ENCODE data around the gene CTH. TPM values are rescaled to one million over a fixed set of nuclear protein-coding genes. Genes with fewer than 3 reads are reported as not detected.

The CTH gene
- total RNA-seq, 1 experiment from 2014 or later = 33.9 TPM

DNA sequence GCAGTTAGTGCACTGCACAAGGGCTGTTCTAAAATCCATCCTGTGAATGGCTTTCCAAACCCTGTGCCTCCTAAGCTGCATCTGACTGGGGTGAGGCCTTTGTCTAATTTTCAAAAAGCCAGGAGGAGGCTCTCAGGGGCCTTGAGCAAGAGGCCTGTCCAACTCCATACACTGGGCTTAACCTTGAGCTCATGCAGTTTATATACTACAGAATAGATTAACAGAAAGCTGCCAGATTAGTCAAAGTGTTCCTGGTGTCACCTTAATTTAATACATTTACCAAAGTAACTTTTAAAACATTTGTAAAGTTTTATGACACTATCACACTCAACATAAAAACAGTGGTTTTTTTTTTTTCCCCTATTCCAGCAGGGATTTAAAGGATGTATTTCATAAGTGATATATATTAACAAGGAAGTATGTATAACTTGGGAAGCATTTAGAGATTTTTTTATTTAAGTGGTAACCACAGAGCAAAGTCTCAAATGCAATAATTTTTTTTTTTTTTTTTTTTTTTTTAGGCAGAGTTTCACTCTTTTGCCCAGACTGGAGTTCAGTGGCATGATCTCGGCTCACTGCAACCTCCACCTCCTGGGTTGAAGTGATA is 23.3 kb downstream of the CTH start:
- intact Hi-C loops (cut with micrococcal nuclease; ENCODE audit: unreplicated experiment) = no loop called here
- Histone ChIP-seq H3K79me2 (ENCODE audit: low read depth) (no peaks in the 10 kb centered on the region), H3K4me2 (no peak overlapping the region), H3K4me3 (no peak overlapping the region), H4K20me1 (ENCODE audit: insufficient read depth) (peaks cover 6% of the 10 kb centered on the region; the same call in 1 of the 2 replicates), H3K27me3 (ENCODE audit: insufficient read depth, low read depth) (no peaks in the 10 kb centered on the region), H3K36me3 (ENCODE audit: low read depth) (peaks cover 27% of the 10 kb centered on the region; the same call in 1 of the 2 replicates), H3F3A (ENCODE audit: insufficient read depth, low read depth) (no peaks in the 10 kb centered on the region), H3K9me3 (ENCODE audit: insufficient read depth, low read depth) (no peaks in the 10 kb centered on the region), H3K9me2 (ENCODE audit: insufficient read depth) (no peaks in the 10 kb centered on the region), H3K4me1 (replicated peaks; ENCODE audit: insufficient read depth) (no peaks in the 10 kb centered on the region), H3K27ac (no peak overlapping the region), H2AFZ (no peak overlapping the region)
- no TSS peak for BruUV-seq (replicated peaks)
- ChIA-PET POLR2A (ENCODE audit: unreplicated experiment) (no interaction called here), CTCF (no interaction called here)
- TF ChIP-seq, protein P1, sequence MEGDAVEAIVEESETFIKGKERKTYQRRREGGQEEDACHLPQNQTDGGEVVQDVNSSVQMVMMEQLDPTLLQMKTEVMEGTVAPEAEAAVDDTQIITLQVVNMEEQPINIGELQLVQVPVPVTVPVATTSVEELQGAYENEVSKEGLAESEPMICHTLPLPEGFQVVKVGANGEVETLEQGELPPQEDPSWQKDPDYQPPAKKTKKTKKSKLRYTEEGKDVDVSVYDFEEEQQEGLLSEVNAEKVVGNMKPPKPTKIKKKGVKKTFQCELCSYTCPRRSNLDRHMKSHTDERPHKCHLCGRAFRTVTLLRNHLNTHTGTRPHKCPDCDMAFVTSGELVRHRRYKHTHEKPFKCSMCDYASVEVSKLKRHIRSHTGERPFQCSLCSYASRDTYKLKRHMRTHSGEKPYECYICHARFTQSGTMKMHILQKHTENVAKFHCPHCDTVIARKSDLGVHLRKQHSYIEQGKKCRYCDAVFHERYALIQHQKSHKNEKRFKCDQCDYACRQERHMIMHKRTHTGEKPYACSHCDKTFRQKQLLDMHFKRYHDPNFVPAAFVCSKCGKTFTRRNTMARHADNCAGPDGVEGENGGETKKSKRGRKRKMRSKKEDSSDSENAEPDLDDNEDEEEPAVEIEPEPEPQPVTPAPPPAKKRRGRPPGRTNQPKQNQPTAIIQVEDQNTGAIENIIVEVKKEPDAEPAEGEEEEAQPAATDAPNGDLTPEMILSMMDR (conservative IDR thresholded peaks at IDR 0.05) = no peak
- no peak for TF ChIP-seq EZH2 (IDR thresholded peaks at IDR 0.05; ENCODE audit: low read depth)
- no peak for DNase-seq

DNA sequence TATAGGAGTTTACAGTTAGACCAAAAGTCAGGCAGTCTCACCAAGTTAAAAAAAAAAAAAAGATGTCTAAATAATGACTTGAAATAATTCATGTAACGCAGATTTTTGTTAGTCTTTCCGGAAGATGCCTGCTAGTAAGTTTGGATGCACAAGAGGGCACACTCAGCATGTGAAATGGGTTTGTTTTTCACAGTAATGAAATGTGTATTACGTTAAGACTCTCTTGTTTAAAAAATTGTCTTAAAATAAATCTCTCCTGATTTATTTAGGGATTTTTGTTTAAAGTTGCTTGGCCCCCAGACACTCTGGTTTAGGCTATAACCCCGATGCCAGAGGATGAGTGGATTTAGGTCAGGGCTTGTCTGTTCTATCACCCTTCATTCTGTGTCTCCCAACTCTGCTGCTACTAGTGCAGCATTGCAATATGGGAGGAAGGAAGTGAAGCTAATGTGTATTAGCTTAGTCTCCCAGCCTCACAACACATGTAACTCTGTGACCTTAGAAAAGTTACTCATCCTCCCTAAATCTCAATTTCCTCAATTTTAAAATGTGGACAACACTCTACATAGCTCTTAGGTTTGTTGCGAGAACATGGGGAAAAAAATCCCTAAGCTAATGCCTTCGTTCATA is 25.7 kb downstream of the CTH start:
- no peak for TF ChIP-seq EZH2 (IDR thresholded peaks at IDR 0.05; ENCODE audit: low read depth)
- TF ChIP-seq, protein P1 (conservative IDR thresholded peaks at IDR 0.05) = no peak
- H3K9me2 ChIP-seq (ENCODE audit: insufficient read depth) = no peaks in the 10 kb centered on the region
- peak in 1 of 2 experiments; percentile 28 for DNase-seq
- no peak overlapping the region for H3K4me3 ChIP-seq
- H3K4me1 ChIP-seq (replicated peaks; ENCODE audit: insufficient read depth) = no peaks in the 10 kb centered on the region
- H3F3A ChIP-seq (ENCODE audit: insufficient read depth, low read depth) = 0 out of 2 replicates have a peak, but pooled peaks cover 4% of the 10 kb centered on the region
- no peaks in the 10 kb centered on the region for H3K79me2 ChIP-seq (ENCODE audit: low read depth)
- no peak overlapping the region for H3K27ac ChIP-seq
- peaks cover 6% of the 10 kb centered on the region; the same call in 1 of the 2 replicates for H4K20me1 ChIP-seq (ENCODE audit: insufficient read depth)
- intact Hi-C loops (cut with micrococcal nuclease; ENCODE audit: unreplicated experiment) = loop anchor here (5.0 kb wide), 1 partner anchor 76 kb away; no protein-coding TSS in a partner anchor
- no peak overlapping the region for H3K4me2 ChIP-seq
- no TSS peak for BruUV-seq (replicated peaks)
- H2AFZ ChIP-seq = no peak overlapping the region
- ChIA-PET CTCF (no interaction called here), POLR2A (ENCODE audit: unreplicated experiment) (interaction anchor here (0.6 kb wide), 1 partner anchor 1836 kb away, joined by 4 read pairs; no protein-coding TSS in a partner anchor)
- peaks cover 17% of the 10 kb centered on the region; the same call in 1 of the 2 replicates for H3K36me3 ChIP-seq (ENCODE audit: low read depth)
- H3K9me3 ChIP-seq (ENCODE audit: insufficient read depth, low read depth) = no peaks in the 10 kb centered on the region
- H3K27me3 ChIP-seq (ENCODE audit: insufficient read depth, low read depth) = no peaks in the 10 kb centered on the region

DNA sequence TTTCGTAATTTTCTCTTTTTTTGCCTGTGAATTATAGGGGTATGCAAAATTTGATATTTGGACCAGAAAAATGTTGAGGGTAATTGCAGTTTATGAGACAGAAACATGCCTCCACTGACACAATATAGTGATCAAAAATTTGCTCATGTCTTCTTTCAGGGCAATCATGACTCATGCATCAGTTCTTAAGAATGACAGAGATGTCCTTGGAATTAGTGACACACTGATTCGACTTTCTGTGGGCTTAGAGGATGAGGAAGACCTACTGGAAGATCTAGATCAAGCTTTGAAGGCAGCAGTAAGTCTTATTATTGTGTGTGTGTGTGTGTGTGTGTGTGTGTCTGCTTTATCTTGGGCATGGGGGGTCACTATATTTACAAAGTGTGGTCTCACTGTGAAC is 27.5 kb downstream of the CTH start:
- ChIA-PET POLR2A (ENCODE audit: unreplicated experiment) (no interaction called here), CTCF (no interaction called here)
- H3K9me2 ChIP-seq (ENCODE audit: insufficient read depth) = no peaks in the 10 kb centered on the region
- H3K36me3 ChIP-seq (ENCODE audit: low read depth) = 0 out of 2 replicates have a peak, but pooled peaks cover 8% of the 10 kb centered on the region
- H4K20me1 ChIP-seq (ENCODE audit: insufficient read depth) = no peaks in the 10 kb centered on the region
- TF ChIP-seq, protein P1 (conservative IDR thresholded peaks at IDR 0.05) = no peak
- TF ChIP-seq EZH2 (IDR thresholded peaks at IDR 0.05; ENCODE audit: low read depth) = no peak
- H3K9me3 ChIP-seq (ENCODE audit: insufficient read depth, low read depth) = no peaks in the 10 kb centered on the region
- H3K4me3 ChIP-seq = no peak overlapping the region
- H3K4me1 ChIP-seq (replicated peaks; ENCODE audit: insufficient read depth) = no peaks in the 10 kb centered on the region
- no peak overlapping the region for H3K4me2 ChIP-seq
- intact Hi-C loops (cut with micrococcal nuclease; ENCODE audit: unreplicated experiment) = loop anchor here (5.0 kb wide), 1 partner anchor 74 kb away; no protein-coding TSS in a partner anchor
- no peaks in the 10 kb centered on the region for H3K79me2 ChIP-seq (ENCODE audit: low read depth)
- BruUV-seq (replicated peaks) = no TSS peak
- no peak overlapping the region for H2AFZ ChIP-seq
- no peaks in the 10 kb centered on the region for H3K27me3 ChIP-seq (ENCODE audit: insufficient read depth, low read depth)
- 0 out of 2 replicates have a peak, but pooled peaks cover 6% of the 10 kb centered on the region for H3F3A ChIP-seq (ENCODE audit: insufficient read depth, low read depth)
- H3K27ac ChIP-seq = no peak overlapping the region
- peak in 1 of 2 experiments; percentile 5 for DNase-seq
